Jurkat, Clone E6-1 (cell line): ENCODE data around the gene SLC25A41.

ENCODE experiments used
- DNase-seq: peaks from one replicate; pipeline ENCODE4 v3.0.0-alpha.2; 2011; ENCODE audit warnings: low read depth, low spot score
- H3K4me3 ChIP-seq: 2 replicates; pipeline ENCODE4 v1.5.1; 2011; ENCODE audit warnings: mild to moderate bottlenecking, low read length, control low read depth, moderate library complexity

SLC25A41 gene

DNA sequence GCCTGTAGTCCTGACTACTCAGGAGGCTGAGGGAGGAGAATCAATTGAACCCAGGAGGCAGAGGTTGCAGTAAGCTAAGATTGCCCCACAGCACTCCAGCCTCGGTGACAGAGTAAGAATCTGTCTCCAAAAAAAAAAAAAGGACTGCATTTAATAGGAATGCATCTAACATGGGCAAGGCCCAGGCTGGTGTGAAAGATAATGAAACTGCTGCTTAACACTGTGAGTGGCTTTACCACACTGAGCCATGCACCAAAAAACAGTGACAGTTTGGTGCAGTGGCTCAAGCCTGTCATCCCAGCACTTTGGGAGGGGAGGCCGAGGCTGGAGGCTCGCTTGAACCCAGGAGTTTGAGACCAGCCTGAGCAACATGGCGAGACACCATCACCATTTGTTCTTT lies 49.2 kb downstream of the SLC25A41 start:
- no peak for DNase-seq
- H3K4me3 ChIP-seq = no peak overlapping the region

GRCh38 chr19:6383188-6383587 lies 50.4 kb downstream of the SLC25A41 start:
- DNase-seq = no peak
- no peak overlapping the region for H3K4me3 ChIP-seq

GRCh38 chr19:6381030-6381750 lies 52.4 kb downstream of the SLC25A41 start:
- no peak for DNase-seq
- no peak overlapping the region for H3K4me3 ChIP-seq

- no peak overlapping the region for H3K4me3 ChIP-seq
- no peak for DNase-seq
These were observed 53.8 kb downstream of the SLC25A41 start for GRCh38 chr19:6379744-6380143.

GRCh38 chr19:6378486-6378885 lies 55.1 kb downstream of the SLC25A41 start:
- DNase-seq = no peak
- H3K4me3 ChIP-seq = no peak overlapping the region

DNA sequence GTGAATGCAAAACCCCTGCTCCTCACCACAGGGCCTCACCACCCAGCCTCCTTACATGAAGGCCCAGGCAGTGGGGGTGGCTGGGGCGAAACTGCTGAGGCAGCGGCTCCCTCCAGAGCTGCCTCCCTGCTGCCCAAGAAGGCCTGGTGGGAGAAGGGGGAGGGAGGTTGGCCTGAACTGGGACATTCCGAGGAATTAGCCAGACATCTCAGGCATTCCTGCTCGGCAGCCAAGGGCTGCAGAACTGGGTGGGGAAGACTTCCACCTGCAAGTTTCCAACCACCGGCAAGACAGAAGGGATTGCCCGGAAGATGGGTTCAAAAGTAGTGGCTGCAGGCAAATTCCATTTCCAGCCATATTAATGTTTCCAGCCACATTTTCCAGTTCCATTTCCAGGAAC lies 55.5 kb downstream of the SLC25A41 start:
- no peak overlapping the region for H3K4me3 ChIP-seq
- DNase-seq = no peak

GRCh38 chr19:6376512-6377190 lies 56.9 kb downstream of the SLC25A41 start:
- no peak overlapping the region for H3K4me3 ChIP-seq
- no peak for DNase-seq
